SK-N-SH treated with all-trans-retinoic acid at 6 μM for 48 hours (cell line): Measurements from ENCODE around the gene CHIA.

Experiments
- ARNTL ChIP-seq: fragments of 450-650 bp; formaldehyde crosslinking; IDR thresholded peaks from 2 replicates; pipeline ENCODE4 v1.5.0; 2020; ENCODE audit warnings: low read depth, mild to moderate bottlenecking, moderate library complexity, borderline replicate concordance
- CSRNP3 ChIP-seq: fragments of 250-450 bp; sonication (Bioruptor Pico); IDR thresholded peaks from 2 replicates; pipeline ENCODE4 v1.5.1; 2021; ENCODE audit warnings: mild to moderate bottlenecking, moderate library complexity
- ESRRG ChIP-seq: fragments of 250-450 bp; sonication (Bioruptor Pico); IDR thresholded peaks from 2 replicates; pipeline ENCODE4 v1.6.1; 2021; ENCODE audit warnings: mild to moderate bottlenecking
- GLIS3 ChIP-seq: fragments of 250-450 bp; sonication (Bioruptor Pico); IDR thresholded peaks from 2 replicates; pipeline ENCODE4 v1.5.0; 2020; ENCODE audit warnings: mild to moderate bottlenecking, moderate library complexity
- PPARA ChIP-seq: fragments of 250-450 bp; sonication (Bioruptor Pico); IDR thresholded peaks from 2 replicates; pipeline ENCODE4 v1.5.0; 2020; ENCODE audit warnings: mild to moderate bottlenecking, borderline replicate concordance
- RARB ChIP-seq: fragments of 250-450 bp; sonication (Bioruptor Pico); IDR thresholded peaks from 2 replicates; pipeline ENCODE4 v1.8.0; 2021; ENCODE audit warnings: mild to moderate bottlenecking, moderate library complexity
- TOX ChIP-seq: fragments of 250-450 bp; sonication (Bioruptor Pico); IDR thresholded peaks from 2 replicates; pipeline ENCODE4 v1.8.0; 2021; ENCODE audit warnings: mild to moderate bottlenecking, moderate library complexity, borderline replicate concordance
- TSHZ2 ChIP-seq: fragments of 250-450 bp; sonication (Bioruptor Pico); IDR thresholded peaks from 2 replicates; pipeline ENCODE4 v1.5.0; 2020; ENCODE audit warnings: mild to moderate bottlenecking, moderate library complexity
- ZFP3 ChIP-seq: fragments of 250-450 bp; sonication (Bioruptor Pico); IDR thresholded peaks from 2 replicates; pipeline ENCODE4 v1.5.0; 2020; ENCODE audit warnings: mild to moderate bottlenecking, moderate library complexity
- ZFP30 ChIP-seq: fragments of 450-650 bp; formaldehyde crosslinking; IDR thresholded peaks from 2 replicates; pipeline ENCODE4 v1.5.0; 2022; ENCODE audit warnings: mild to moderate bottlenecking, moderate library complexity
- ZNF70 ChIP-seq: fragments of 450-650 bp; formaldehyde crosslinking; IDR thresholded peaks from 2 replicates; pipeline ENCODE4 v1.5.0; 2020; ENCODE audit warnings: mild to moderate bottlenecking, moderate library complexity
- ZNF8 ChIP-seq: fragments of 450-650 bp; formaldehyde crosslinking; IDR thresholded peaks from 2 replicates; pipeline ENCODE4 v1.5.0; 2020; ENCODE audit warnings: mild to moderate bottlenecking, moderate library complexity
- TF ChIP-seq, protein P1 (sequence below): fragments of 250-450 bp; sonication (Bioruptor Pico); IDR thresholded peaks from 2 replicates; pipeline ENCODE4 v1.8.0; 2020; ENCODE audit warnings: mild to moderate bottlenecking, moderate library complexity, borderline replicate concordance
- TF ChIP-seq, protein P2 (sequence below): fragments of 250-450 bp; sonication (Bioruptor Pico); IDR thresholded peaks from 2 replicates; pipeline ENCODE4 v1.8.0; 2021; ENCODE audit warnings: low read depth, mild to moderate bottlenecking, moderate library complexity, borderline replicate concordance

- TF ChIP-seq PPARA (CRISPR knock-in tag), result no peak
- TF ChIP-seq, protein P1, sequence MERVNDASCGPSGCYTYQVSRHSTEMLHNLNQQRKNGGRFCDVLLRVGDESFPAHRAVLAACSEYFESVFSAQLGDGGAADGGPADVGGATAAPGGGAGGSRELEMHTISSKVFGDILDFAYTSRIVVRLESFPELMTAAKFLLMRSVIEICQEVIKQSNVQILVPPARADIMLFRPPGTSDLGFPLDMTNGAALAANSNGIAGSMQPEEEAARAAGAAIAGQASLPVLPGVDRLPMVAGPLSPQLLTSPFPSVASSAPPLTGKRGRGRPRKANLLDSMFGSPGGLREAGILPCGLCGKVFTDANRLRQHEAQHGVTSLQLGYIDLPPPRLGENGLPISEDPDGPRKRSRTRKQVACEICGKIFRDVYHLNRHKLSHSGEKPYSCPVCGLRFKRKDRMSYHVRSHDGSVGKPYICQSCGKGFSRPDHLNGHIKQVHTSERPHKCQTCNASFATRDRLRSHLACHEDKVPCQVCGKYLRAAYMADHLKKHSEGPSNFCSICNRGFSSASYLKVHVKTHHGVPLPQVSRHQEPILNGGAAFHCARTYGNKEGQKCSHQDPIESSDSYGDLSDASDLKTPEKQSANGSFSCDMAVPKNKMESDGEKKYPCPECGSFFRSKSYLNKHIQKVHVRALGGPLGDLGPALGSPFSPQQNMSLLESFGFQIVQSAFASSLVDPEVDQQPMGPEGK, result no peak
- no peak for TF ChIP-seq TOX (CRISPR knock-in tag)
- TF ChIP-seq ZNF70 (CRISPR knock-in tag), result no peak
- no peak for TF ChIP-seq ZNF8
- no peak for TF ChIP-seq CSRNP3
- TF ChIP-seq ZFP3 (CRISPR knock-in tag), result no peak
- TF ChIP-seq ESRRG (CRISPR knock-in tag), result no peak
- TF ChIP-seq TSHZ2, result no peak
- TF ChIP-seq RARB (CRISPR knock-in tag), result no peak
- TF ChIP-seq ZFP30, result no peak
- no peak for TF ChIP-seq GLIS3
- TF ChIP-seq, protein P2, sequence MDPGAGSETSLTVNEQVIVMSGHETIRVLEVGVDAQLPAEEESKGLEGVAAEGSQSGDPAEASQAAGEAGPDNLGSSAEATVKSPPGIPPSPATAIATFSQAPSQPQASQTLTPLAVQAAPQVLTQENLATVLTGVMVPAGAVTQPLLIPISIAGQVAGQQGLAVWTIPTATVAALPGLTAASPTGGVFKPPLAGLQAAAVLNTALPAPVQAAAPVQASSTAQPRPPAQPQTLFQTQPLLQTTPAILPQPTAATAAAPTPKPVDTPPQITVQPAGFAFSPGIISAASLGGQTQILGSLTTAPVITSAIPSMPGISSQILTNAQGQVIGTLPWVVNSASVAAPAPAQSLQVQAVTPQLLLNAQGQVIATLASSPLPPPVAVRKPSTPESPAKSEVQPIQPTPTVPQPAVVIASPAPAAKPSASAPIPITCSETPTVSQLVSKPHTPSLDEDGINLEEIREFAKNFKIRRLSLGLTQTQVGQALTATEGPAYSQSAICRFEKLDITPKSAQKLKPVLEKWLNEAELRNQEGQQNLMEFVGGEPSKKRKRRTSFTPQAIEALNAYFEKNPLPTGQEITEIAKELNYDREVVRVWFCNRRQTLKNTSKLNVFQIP (CRISPR knock-in tag), result no peak
- TF ChIP-seq ARNTL (CRISPR knock-in tag), result no peak
Measured at GRCh38 chr1:111280267-111280666, 10.4 kb upstream of the CHIA start.
